IMR-90 (cell line): Measurements from ENCODE around the gene NCKAP5. TPM values are rescaled to one million over a fixed set of nuclear protein-coding genes. Genes with fewer than 3 reads are reported as not detected.

Source experiments
- ATAC-seq: fragments of 200-7000 bp; cut with Tn5 transposase; 2 replicates; pipeline ENCODE4 v1.9.1; 2020; ENCODE audit warnings: low read depth, mild to moderate bottlenecking, moderate library complexity
- BruUV-seq: library from RNA; stranded (reverse); fragments of 400-500 nt; replicated peaks from 2 replicates; lab custom pipeline; 2021; lab: Mats Ljungman, UMichigan
- CTCF ChIA-PET: fragments of 300-600 bp; formaldehyde crosslinking; extraction: SDS; loops from one replicate; lab custom pipeline; 2021; ENCODE audit warnings: antibody characterized with exemption; lab: Yijun Ruan, JAX
- POLR2A ChIA-PET: fragments of 300-600 bp; sonication (Branson Sonifier 250); formaldehyde crosslinking; loops from one replicate; lab custom pipeline; 2022; ENCODE audit warnings: antibody characterized with exemption; ENCODE audit not compliant: unreplicated experiment; lab: Charles Lee
- DNase-seq: peaks from one replicate; pipeline ENCODE4 v3.0.0; 2013
- H2AFZ ChIP-seq: replicated peaks from 2 replicates; pipeline ENCODE3; 2013; ENCODE audit warnings: low read length, mild to moderate bottlenecking; ENCODE audit not compliant: poor library complexity
- H2AK5ac ChIP-seq: 2 replicates; pipeline ENCODE4 v1.6.1; 2013; ENCODE audit warnings: low read depth, low read length, inconsistent platforms
- H2AK9ac ChIP-seq: replicated peaks from 2 replicates; pipeline ENCODE3; 2013; ENCODE audit warnings: mild to moderate bottlenecking, low read depth, low read length, moderate library complexity; ENCODE audit not compliant: poor library complexity
- H2BK120ac ChIP-seq: 2 replicates; pipeline ENCODE4 v1.6.1; 2013; ENCODE audit warnings: low read depth, low read length, inconsistent platforms
- H2BK15ac ChIP-seq: 3 replicates; pipeline ENCODE4 v1.6.1; 2013; ENCODE audit warnings: low read depth, low read length, inconsistent platforms
- H2BK20ac ChIP-seq: 2 replicates; pipeline ENCODE4 v1.6.1; 2013; ENCODE audit warnings: low read depth, mild to moderate bottlenecking, inconsistent platforms, low read length, moderate library complexity
- H2BK5ac ChIP-seq: 2 replicates; pipeline ENCODE4 v1.6.1; 2013; ENCODE audit warnings: mild to moderate bottlenecking, low read depth, low read length, inconsistent platforms; ENCODE audit not compliant: poor library complexity, severe bottlenecking
- H3K14ac ChIP-seq: replicated peaks from 2 replicates; pipeline ENCODE4 v1.6.1; 2013; ENCODE audit warnings: low read depth, low read length, inconsistent platforms
- H3K18ac ChIP-seq: 2 replicates; pipeline ENCODE4 v1.6.1; 2013; ENCODE audit warnings: low read depth, low read length, control low read depth
- H3K23ac ChIP-seq: 2 replicates; pipeline ENCODE4 v1.6.1; 2013; ENCODE audit warnings: low read depth, low read length, inconsistent platforms
- H3K27ac ChIP-seq: 2 replicates; pipeline ENCODE4 v1.5.1; 2013; ENCODE audit warnings: mild to moderate bottlenecking, control low read depth, low read length; ENCODE audit not compliant: insufficient read depth
- H3K27me3 ChIP-seq: 2 replicates; pipeline ENCODE4 v1.6.1; 2013; ENCODE audit warnings: low read length; ENCODE audit not compliant: control insufficient read depth, insufficient read depth
- H3K36me3 ChIP-seq: 2 replicates; pipeline ENCODE4 v1.6.1; 2013; ENCODE audit warnings: low read length, mixed read lengths; ENCODE audit not compliant: control insufficient read depth, insufficient read depth
- H3K4ac ChIP-seq: 2 replicates; pipeline ENCODE4 v1.6.1; 2013; ENCODE audit warnings: low read depth, low read length, inconsistent platforms
- H3K4me1 ChIP-seq: 2 replicates; pipeline ENCODE4 v1.6.1; 2013; ENCODE audit warnings: low read length, mixed read lengths; ENCODE audit not compliant: control insufficient read depth, insufficient read depth
- H3K4me2 ChIP-seq: 2 replicates; pipeline ENCODE4 v1.6.1; 2013; ENCODE audit warnings: low read depth, mild to moderate bottlenecking, control low read depth, low read length, moderate library complexity
- H3K4me3 ChIP-seq: 2 replicates; pipeline ENCODE4 v1.5.1; 2013; ENCODE audit warnings: low read depth, mild to moderate bottlenecking, control low read depth, low read length, moderate library complexity; ENCODE audit not compliant: insufficient read depth
- H3K56ac ChIP-seq: 2 replicates; pipeline ENCODE4 v1.6.1; 2013; ENCODE audit warnings: low read length, inconsistent platforms; ENCODE audit not compliant: insufficient read depth; ENCODE audit errors: extremely low read depth
- H3K79me1 ChIP-seq, 2 experiments: 2 replicates each; pipeline ENCODE4 v1.6.1; 2013; ENCODE audit warnings: low read length in 2 of 2, inconsistent platforms in 1 of 2, low read depth in 1 of 2
- H3K9ac ChIP-seq: 2 replicates; pipeline ENCODE4 v1.6.1; 2013; ENCODE audit warnings: low read depth, low read length, control low read depth
- H3K9me1 ChIP-seq: 2 replicates; pipeline ENCODE4 v1.6.1; 2013; ENCODE audit warnings: low read length, inconsistent platforms; ENCODE audit not compliant: insufficient read depth
- H3K9me3 ChIP-seq: 2 replicates; pipeline ENCODE4 v1.6.1; 2013; ENCODE audit warnings: low read length; ENCODE audit not compliant: control insufficient read depth, insufficient read depth
- H4K20me1 ChIP-seq: 2 replicates; pipeline ENCODE4 v1.6.1; 2013; ENCODE audit warnings: low read length, inconsistent platforms; ENCODE audit not compliant: insufficient read depth
- H4K5ac ChIP-seq: 2 replicates; pipeline ENCODE4 v1.6.1; 2013; ENCODE audit warnings: mild to moderate bottlenecking, low read depth, low read length, control low read depth
- H4K8ac ChIP-seq, 2 experiments: 2 replicates each; pipeline ENCODE4 v1.6.1; 2013; ENCODE audit warnings: low read depth in 2 of 2, low read length in 2 of 2, control low read depth in 1 of 2, inconsistent platforms in 1 of 2
- H4K91ac ChIP-seq: 2 replicates; pipeline ENCODE4 v1.6.1; 2013; ENCODE audit warnings: low read depth, low read length, inconsistent platforms; ENCODE audit not compliant: insufficient read depth
- NFE2L2 ChIP-seq: fragments of 150-350 bp; IDR thresholded peaks from 2 replicates; pipeline ENCODE4 v1.6.1; 2016; ENCODE audit warnings: low read depth, mild to moderate bottlenecking, low read length
- RCOR1 ChIP-seq: IDR thresholded peaks from 2 replicates; pipeline ENCODE4 v1.6.1; 2012; ENCODE audit warnings: mild to moderate bottlenecking, low read length, improper control_type of control experiment; ENCODE audit not compliant: insufficient replicate concordance
- dilution Hi-C: fragments of 300-500 bp; cut with HindIII; formaldehyde crosslinking; loops from one replicate; pipeline ENCODE4 v1.14.3; 2018; ENCODE audit warnings: low sequenced_read_pairs; ENCODE audit not compliant: unreplicated experiment
- in situ Hi-C: fragments of 300-500 bp; cut with MboI; formaldehyde crosslinking; loops from 3 replicates; pipeline ENCODE4 v1.14.3; 2019; ENCODE audit warnings: low sequenced_read_pairs, inconsistent platforms, mixed read lengths
- intact Hi-C: fragments of 100-400 bp; cut with micrococcal nuclease; formaldehyde crosslinking; loops from 2 replicates; pipeline ENCODE4 v1.10.0; 2022
- polyA plus RNA-seq, 3 experiments: library from polyadenylated mRNA; depleted of rRNA; stranded (reverse); fragments of >200 nt; gene quantifications; 2 replicates each; pipeline ENCODE4 v1.2.3, GENCODE V29; 2012; ENCODE audit warnings: low replicate concordance in 1 of 3
- total RNA-seq: library from RNA; depleted of rRNA; stranded (reverse); fragments of >200 nt; gene quantifications from 2 replicates; pipeline ENCODE4 v1.2.3, GENCODE V29; 2012

NCKAP5 gene
- total and polyA plus RNA-seq, 2 of the 4 experiments (the other 2 are of a cell fraction) = 2.7 to 3.9 TPM

DNA sequence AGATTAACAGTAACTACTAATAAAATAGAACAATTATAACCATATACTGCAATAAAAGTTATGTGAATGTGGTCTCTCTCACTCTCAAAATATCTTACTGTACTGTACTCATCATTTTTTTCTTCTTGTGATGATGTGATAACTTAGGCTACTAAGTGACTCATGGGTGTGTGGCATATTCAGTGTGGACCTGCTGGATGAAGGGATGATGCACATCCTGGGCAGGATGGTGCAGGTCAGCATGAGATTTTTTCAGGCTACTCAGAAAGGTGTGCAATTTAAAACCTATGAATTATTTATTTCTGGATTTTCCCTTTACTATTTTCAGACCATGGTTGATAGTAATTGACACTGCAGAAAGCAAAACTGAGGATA, 90.7 kb downstream of the NCKAP5 start:
- Histone ChIP-seq H2AFZ (no peak overlapping the region), H4K8ac (no peak overlapping the region), H3K18ac (no peak overlapping the region), H3K27ac (no peak overlapping the region), H2AK9ac (no peak overlapping the region), H3K14ac (no peak overlapping the region), H3K4ac (0 out of 2 replicates have a peak overlapping the region, but pooled peaks have one; percentile 53), H2BK5ac (no peak overlapping the region), H3K4me2 (no peak overlapping the region), H3K56ac (no peak overlapping the region), H3K27me3 (no peaks in the 10 kb centered on the region), H2BK15ac (no peak overlapping the region), H4K91ac (no peak overlapping the region), H3K9me1 (peaks cover 7% of the 10 kb centered on the region; the same call in 1 of the 2 replicates), H3K4me1 (no peaks in the 10 kb centered on the region), H3K4me3 (no peak overlapping the region), H3K9ac (no peak overlapping the region), H4K20me1 (no peaks in the 10 kb centered on the region), H2BK20ac (no peak overlapping the region), H3K79me1 (0 out of 4 replicates have a peak, but pooled peaks cover 0 to 5% of the 10 kb centered on the region in 2 experiments), H3K36me3 (no peaks in the 10 kb centered on the region), H3K9me3 (no peaks in the 10 kb centered on the region), H4K5ac (no peak overlapping the region), H2AK5ac (no peak overlapping the region), H2BK120ac (no peak overlapping the region), H3K23ac (no peak overlapping the region)
- in situ Hi-C loops = no loop called here
- ChIA-PET CTCF (no interaction called here), POLR2A (no interaction called here)
- intact Hi-C loops = no loop called here
- DNase-seq (peak; percentile 83), ATAC-seq (peak; percentile 65)
- TF ChIP-seq RCOR1 = peak; percentile 21
- no peak for TF ChIP-seq NFE2L2
- dilution Hi-C loops = no loop called here
- no TSS peak for BruUV-seq
